ENCODE measurements around the gene LAMA4.

The LAMA4 gene, protein sequence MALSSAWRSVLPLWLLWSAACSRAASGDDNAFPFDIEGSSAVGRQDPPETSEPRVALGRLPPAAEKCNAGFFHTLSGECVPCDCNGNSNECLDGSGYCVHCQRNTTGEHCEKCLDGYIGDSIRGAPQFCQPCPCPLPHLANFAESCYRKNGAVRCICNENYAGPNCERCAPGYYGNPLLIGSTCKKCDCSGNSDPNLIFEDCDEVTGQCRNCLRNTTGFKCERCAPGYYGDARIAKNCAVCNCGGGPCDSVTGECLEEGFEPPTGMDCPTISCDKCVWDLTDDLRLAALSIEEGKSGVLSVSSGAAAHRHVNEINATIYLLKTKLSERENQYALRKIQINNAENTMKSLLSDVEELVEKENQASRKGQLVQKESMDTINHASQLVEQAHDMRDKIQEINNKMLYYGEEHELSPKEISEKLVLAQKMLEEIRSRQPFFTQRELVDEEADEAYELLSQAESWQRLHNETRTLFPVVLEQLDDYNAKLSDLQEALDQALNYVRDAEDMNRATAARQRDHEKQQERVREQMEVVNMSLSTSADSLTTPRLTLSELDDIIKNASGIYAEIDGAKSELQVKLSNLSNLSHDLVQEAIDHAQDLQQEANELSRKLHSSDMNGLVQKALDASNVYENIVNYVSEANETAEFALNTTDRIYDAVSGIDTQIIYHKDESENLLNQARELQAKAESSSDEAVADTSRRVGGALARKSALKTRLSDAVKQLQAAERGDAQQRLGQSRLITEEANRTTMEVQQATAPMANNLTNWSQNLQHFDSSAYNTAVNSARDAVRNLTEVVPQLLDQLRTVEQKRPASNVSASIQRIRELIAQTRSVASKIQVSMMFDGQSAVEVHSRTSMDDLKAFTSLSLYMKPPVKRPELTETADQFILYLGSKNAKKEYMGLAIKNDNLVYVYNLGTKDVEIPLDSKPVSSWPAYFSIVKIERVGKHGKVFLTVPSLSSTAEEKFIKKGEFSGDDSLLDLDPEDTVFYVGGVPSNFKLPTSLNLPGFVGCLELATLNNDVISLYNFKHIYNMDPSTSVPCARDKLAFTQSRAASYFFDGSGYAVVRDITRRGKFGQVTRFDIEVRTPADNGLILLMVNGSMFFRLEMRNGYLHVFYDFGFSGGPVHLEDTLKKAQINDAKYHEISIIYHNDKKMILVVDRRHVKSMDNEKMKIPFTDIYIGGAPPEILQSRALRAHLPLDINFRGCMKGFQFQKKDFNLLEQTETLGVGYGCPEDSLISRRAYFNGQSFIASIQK (N-terminal part only)

DNA sequence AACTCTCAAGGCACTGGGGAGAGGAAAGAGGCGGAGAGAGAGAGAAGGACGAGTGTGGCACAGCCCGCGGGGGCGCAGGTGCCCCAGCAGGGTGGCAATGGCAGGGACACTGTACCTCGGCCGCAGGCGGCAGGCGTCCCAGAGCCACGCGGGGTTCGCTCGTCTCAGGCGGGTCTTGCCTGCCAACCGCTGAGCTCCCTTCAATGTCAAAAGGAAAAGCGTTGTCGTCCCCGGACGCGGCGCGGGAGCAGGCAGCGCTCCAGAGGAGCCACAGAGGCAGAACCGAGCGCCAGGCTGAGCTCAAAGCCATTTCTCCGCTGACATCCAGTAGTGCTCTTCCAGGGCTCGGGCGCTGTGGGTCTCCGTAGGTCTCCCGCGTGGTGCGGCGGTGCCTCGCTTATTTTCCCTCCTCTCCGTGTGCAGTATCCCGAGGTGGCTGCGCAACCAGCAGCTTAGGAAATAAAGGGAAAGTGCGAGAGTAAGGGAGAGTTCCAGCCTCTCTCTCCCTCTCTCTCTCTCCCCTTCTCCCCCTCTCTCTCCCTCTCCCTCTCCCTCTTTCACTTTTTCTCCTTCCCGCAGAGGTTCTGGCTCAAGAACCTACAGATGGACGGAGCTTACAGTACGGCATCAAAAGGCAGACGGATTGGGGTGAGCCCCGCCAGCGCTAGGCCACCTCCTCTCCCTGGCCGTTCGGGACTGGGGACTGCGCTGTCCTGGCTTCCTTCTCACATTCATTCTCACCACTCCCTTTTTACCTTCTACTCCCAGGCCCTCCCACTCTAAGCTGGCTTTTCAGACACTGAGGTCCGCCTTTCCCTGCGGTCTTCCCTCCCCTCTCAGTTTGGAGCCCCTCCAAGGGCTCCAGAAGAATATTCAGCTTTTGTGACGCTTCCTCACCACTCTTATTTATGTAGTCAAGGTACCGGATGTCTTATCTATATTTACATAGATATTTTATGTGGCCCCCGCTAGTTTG lies at the start of gene LAMA4:
LAMA4 (minus strand) TSS at position 727 of the 976 bp plus-strand sequence; CDS start at position 310, 417 bp downstream.
- H3K4me1 ChIP-seq (ENCODE audit: control insufficient read depth, insufficient read depth, low read length): no peaks in the 10 kb centered on the region
- H3K36me3 ChIP-seq (ENCODE audit: control insufficient read depth, insufficient read depth, low read length): no peaks in the 10 kb centered on the region
- H3K4me3 ChIP-seq (ENCODE audit: low read length): peak within 1 kb of the TSS; percentile 60
- H3K9ac ChIP-seq (ENCODE audit: low read length): peak within 1 kb of the TSS; percentile 65
- no peaks in the 10 kb centered on the region for H3K9me3 ChIP-seq (ENCODE audit: control insufficient read depth, low read length)
- H3K27me3 ChIP-seq (ENCODE audit: control insufficient read depth, insufficient read depth, low read length): peaks cover 24% of the 10 kb centered on the region

DNA sequence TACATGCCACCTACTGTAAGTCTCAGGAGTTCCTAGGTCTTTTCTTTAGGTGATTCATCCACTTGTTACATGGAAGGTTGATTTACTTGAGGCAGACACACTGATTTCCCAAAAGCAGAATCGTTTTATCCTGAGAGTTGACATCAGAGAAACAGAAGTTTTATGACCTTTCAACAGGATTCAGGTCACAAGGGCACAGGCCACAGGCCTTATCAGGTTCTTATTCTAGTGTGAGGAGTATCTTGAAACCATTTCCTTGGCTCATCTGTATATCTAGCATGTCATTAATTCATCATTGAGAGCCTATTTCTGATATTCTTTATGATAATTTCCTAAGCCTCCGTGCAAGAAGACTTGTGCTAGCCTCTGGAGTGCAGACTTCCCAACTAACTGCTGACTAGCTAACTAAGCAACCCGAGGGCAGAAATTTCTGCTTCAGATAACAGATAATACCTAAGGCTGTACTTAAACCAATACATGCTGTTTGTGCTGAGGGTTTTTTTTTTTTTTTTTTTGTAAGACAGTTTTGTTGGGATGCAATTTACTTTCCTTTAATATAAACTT lies 47.9 kb upstream of the LAMA4 start:
- Histone ChIP-seq H3K4me3 (ENCODE audit: low read length) (no peak overlapping the region), H3K36me3 (ENCODE audit: control insufficient read depth, insufficient read depth, low read length) (no peaks in the 10 kb centered on the region), H3K9ac (ENCODE audit: low read length) (no peak overlapping the region)

DNA sequence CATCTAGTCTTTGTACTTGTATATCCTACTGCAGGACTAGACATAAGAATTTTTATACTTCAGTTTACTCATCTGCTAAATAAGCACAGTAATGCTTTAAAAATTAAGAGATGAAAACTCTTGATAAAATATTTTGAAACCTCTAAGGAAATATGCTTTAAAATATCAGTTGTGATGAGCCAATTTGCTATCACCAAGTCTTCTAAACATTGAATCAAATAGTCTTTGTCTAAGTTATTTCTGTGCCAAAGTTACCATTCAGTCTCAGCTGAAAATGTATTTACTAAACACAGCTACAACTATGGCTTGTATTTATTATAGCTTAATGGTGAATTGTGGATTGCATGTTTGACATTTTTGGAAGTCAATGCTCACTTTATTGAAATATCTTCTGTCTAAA lies 46.5 kb upstream of the LAMA4 start:
- Histone ChIP-seq H3K9ac (ENCODE audit: low read length) (no peak overlapping the region), H3K27me3 (ENCODE audit: control insufficient read depth, insufficient read depth, low read length) (no peaks in the 10 kb centered on the region), H3K4me1 (ENCODE audit: control insufficient read depth, insufficient read depth, low read length) (no peaks in the 10 kb centered on the region), H3K9me3 (ENCODE audit: control insufficient read depth, low read length) (no peaks in the 10 kb centered on the region), H3K36me3 (ENCODE audit: control insufficient read depth, insufficient read depth, low read length) (no peaks in the 10 kb centered on the region), H3K4me3 (ENCODE audit: low read length) (no peak overlapping the region)

More for the DNA sequence above, 47.9 kb upstream of the LAMA4 start:
- no peaks in the 10 kb centered on the region for H3K9me3 ChIP-seq (ENCODE audit: control insufficient read depth, low read length)
- no peaks in the 10 kb centered on the region for H3K27me3 ChIP-seq (ENCODE audit: control insufficient read depth, insufficient read depth, low read length)
- H3K4me1 ChIP-seq (ENCODE audit: control insufficient read depth, insufficient read depth, low read length): no peaks in the 10 kb centered on the region

DNA sequence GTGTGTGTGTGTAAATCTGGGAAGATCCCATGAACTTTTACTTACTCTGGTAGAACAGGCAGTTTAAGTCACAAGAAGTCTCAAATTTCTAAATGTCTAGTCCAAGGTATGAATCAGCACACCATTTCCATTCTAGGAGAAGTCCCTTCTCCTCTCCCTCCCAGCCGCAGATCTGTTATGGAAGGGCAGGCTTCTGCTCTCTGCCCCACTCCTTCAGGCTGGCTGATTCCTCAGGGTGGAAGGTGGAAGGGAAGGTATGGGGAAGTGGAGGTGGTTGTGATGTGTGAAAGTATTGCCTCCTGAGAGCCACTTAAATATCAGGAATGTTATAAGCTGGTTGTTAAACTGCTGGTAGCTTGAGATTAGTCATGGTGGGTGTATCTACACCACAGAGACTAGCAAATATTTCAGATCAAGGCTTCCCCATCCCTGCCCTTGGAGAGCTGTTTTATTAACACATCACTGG lies 44.5 kb upstream of the LAMA4 start:
- H3K4me3 ChIP-seq (ENCODE audit: low read length): no peak overlapping the region
- no peaks in the 10 kb centered on the region for H3K27me3 ChIP-seq (ENCODE audit: control insufficient read depth, insufficient read depth, low read length)
- no peaks in the 10 kb centered on the region for H3K9me3 ChIP-seq (ENCODE audit: control insufficient read depth, low read length)
- no peaks in the 10 kb centered on the region for H3K4me1 ChIP-seq (ENCODE audit: control insufficient read depth, insufficient read depth, low read length)
- H3K36me3 ChIP-seq (ENCODE audit: control insufficient read depth, insufficient read depth, low read length): no peaks in the 10 kb centered on the region
- no peak overlapping the region for H3K9ac ChIP-seq (ENCODE audit: low read length)

DNA sequence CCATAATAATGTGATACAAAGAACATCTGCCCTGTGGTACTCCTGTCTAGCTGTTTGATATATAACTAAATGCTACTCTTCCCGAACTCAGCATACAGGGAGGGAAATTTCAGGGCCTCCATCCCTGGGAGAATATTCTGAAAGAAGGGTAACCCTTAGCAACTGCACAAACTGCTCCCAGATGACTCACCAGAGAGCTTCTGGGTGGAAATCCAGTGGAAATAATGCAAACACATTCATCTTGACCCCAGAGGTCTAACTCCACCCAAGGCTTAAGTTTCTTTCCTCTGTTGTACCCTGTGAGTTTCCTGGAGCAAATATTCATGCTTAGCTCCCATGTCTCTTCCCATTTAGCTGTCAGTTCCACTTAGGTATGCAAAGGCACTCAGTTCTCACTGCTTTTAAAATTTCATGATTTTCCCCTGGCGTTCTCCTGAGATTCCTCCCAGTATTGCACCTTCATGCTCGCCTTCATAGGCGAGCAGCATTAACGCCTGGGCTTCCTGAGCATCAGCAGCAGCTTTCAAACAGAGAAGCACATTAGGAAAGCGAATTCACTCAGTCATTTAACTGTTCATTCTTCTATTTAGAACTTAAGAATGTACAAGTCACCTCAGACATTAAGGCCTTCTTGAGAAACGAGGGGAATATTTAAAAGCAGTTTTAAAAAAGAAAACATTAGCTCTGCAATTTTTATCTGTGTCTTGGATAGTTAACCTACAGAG lies 43.8 kb upstream of the LAMA4 start:
- Histone ChIP-seq H3K36me3 (ENCODE audit: control insufficient read depth, insufficient read depth, low read length) (no peaks in the 10 kb centered on the region), H3K27me3 (ENCODE audit: control insufficient read depth, insufficient read depth, low read length) (no peaks in the 10 kb centered on the region), H3K4me1 (ENCODE audit: control insufficient read depth, insufficient read depth, low read length) (no peaks in the 10 kb centered on the region), H3K9me3 (ENCODE audit: control insufficient read depth, low read length) (no peaks in the 10 kb centered on the region), H3K9ac (ENCODE audit: low read length) (no peak overlapping the region), H3K4me3 (ENCODE audit: low read length) (no peak overlapping the region)

DNA sequence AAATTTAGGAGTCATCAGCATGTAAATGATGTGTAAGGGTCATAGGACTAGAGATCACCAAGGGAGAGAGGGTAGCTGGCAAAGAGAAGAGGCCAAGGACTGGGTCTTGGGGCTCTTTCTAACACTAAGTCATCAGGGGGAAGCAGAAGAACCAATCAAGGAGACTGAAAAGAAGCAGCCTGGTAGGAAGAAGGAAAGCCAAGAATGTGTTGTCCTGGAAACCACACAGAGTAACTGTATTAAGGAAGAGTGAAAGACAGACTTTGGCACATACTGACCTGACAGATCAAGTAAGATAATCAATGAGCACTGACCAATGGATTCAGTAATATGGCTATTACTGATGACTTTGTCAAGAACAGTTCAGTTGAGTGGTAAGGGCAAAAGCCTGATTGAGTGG lies 42.3 kb upstream of the LAMA4 start:
- Histone ChIP-seq H3K36me3 (ENCODE audit: control insufficient read depth, insufficient read depth, low read length) (no peaks in the 10 kb centered on the region), H3K9ac (ENCODE audit: low read length) (no peak overlapping the region), H3K4me3 (ENCODE audit: low read length) (no peak overlapping the region), H3K4me1 (ENCODE audit: control insufficient read depth, insufficient read depth, low read length) (no peaks in the 10 kb centered on the region), H3K9me3 (ENCODE audit: control insufficient read depth, low read length) (no peaks in the 10 kb centered on the region), H3K27me3 (ENCODE audit: control insufficient read depth, insufficient read depth, low read length) (no peaks in the 10 kb centered on the region)

DNA sequence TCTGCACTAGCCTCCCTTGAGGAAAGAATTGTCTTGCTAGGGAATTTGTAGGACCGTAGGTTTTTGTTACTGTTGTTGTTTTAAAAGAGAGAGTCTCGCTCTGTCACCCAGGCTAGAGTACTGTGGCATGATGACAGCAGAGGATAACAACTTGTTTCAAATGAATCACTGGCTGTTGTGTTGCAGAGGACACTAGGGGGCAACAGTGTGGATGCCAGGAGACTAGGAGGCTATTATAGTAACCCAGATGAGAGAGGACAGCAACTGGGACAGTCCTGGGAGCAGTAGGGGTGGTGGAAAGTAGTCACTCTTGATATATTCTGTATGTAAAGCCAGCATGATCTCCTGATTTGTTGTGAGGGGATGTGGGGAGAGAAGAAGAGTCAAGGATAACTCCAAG lies 41.8 kb upstream of the LAMA4 start:
- no peaks in the 10 kb centered on the region for H3K4me1 ChIP-seq (ENCODE audit: control insufficient read depth, insufficient read depth, low read length)
- H3K4me3 ChIP-seq (ENCODE audit: low read length): no peak overlapping the region
- H3K9ac ChIP-seq (ENCODE audit: low read length): no peak overlapping the region
- no peaks in the 10 kb centered on the region for H3K9me3 ChIP-seq (ENCODE audit: control insufficient read depth, low read length)
- no peaks in the 10 kb centered on the region for H3K36me3 ChIP-seq (ENCODE audit: control insufficient read depth, insufficient read depth, low read length)
- H3K27me3 ChIP-seq (ENCODE audit: control insufficient read depth, insufficient read depth, low read length): no peaks in the 10 kb centered on the region

DNA sequence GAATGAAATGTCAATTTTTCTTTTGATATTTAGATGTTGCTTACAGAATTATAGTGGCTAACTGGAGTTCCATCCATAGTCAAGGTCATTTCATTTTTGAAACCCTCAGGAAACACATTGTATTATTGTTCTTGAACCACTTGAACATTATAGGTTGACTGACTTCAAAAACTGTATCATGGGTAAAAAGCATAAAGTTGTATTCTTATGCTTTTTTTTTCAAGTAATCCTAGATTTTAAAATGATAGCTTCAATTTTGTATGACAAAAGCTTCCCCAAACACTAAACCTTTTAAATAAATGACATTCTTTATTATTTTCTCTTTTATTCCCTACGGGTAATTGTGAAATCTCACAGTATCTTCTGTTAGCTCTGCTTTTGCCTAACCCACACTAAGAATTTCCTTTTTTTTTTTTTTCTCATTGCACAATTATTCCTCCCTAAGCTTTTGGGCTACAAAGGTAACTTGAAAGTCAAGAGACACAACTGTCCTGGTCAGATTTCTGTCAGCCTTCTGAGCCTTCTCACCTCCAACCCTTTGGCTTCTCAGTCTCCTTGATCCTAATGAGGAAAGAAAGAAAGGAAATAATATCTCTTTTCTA lies 36.9 kb upstream of the LAMA4 start:
- no peaks in the 10 kb centered on the region for H3K27me3 ChIP-seq (ENCODE audit: control insufficient read depth, insufficient read depth, low read length)
- no peak overlapping the region for H3K9ac ChIP-seq (ENCODE audit: low read length)

DNA sequence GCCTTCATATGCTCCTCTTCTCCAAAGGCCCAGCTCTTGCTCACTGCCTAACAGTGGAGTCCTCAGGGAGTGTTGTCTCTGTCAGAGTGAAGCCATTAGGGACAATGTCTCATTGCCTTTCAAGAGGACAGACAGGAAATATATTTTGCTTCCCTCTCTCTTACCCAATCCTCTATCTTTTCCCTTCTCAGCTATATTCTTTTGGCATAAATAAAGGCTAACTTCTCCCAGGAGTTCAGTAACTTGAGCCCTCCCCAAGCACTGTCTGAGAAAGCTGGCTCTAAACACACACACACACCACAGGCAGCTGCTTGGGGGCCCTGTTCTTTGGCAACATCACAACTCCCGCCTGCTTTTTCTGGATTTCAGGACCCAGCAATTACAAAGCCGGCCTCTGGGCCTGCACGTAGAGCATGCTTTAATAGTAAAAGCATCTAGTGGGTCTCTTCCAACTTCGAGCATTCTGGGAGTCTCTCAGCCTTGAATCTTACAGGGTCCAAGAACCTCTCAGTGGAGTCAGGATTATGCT lies 34.7 kb upstream of the LAMA4 start:
- no peaks in the 10 kb centered on the region for H3K27me3 ChIP-seq (ENCODE audit: control insufficient read depth, insufficient read depth, low read length)
- no peak overlapping the region for H3K4me3 ChIP-seq (ENCODE audit: low read length)
- no peak overlapping the region for H3K9ac ChIP-seq (ENCODE audit: low read length)
- no peaks in the 10 kb centered on the region for H3K36me3 ChIP-seq (ENCODE audit: control insufficient read depth, insufficient read depth, low read length)
- no peaks in the 10 kb centered on the region for H3K4me1 ChIP-seq (ENCODE audit: control insufficient read depth, insufficient read depth, low read length)
- H3K9me3 ChIP-seq (ENCODE audit: control insufficient read depth, low read length): no peaks in the 10 kb centered on the region

More for the DNA sequence above, 36.9 kb upstream of the LAMA4 start:
- Histone ChIP-seq H3K9me3 (ENCODE audit: control insufficient read depth, low read length) (no peaks in the 10 kb centered on the region), H3K4me1 (ENCODE audit: control insufficient read depth, insufficient read depth, low read length) (no peaks in the 10 kb centered on the region), H3K4me3 (ENCODE audit: low read length) (no peak overlapping the region), H3K36me3 (ENCODE audit: control insufficient read depth, insufficient read depth, low read length) (no peaks in the 10 kb centered on the region)

DNA sequence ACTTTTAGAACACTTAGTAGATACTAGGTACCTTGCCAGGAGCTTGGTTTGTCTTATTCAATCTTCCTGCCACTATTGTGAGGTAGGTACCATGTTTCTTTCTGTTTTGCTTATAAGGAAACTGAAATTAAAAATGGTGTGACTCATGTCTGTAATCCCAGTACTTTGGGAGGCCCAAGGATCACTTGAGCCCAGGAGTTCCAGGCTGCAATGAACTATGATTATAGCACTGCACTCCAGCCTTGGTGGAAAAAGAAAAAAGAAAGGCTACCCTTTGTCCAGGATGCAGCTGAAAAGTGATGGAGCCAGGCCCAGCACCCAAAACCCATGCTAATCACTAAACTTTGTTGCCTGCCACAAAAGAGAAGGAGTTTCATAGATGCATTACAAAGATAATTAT lies 34.1 kb upstream of the LAMA4 start:
- Histone ChIP-seq H3K4me1 (ENCODE audit: control insufficient read depth, insufficient read depth, low read length) (no peaks in the 10 kb centered on the region), H3K9me3 (ENCODE audit: control insufficient read depth, low read length) (no peaks in the 10 kb centered on the region), H3K4me3 (ENCODE audit: low read length) (no peak overlapping the region), H3K9ac (ENCODE audit: low read length) (no peak overlapping the region), H3K27me3 (ENCODE audit: control insufficient read depth, insufficient read depth, low read length) (no peaks in the 10 kb centered on the region), H3K36me3 (ENCODE audit: control insufficient read depth, insufficient read depth, low read length) (no peaks in the 10 kb centered on the region)
